BJ (cell line): ENCODE data around the gene ICE1. TPM values are rescaled to one million over a fixed set of nuclear protein-coding genes. Genes with fewer than 3 reads are reported as not detected.
"Not testable (repeated sequence)": the region's sequence is repeated elsewhere in the genome, so short reads cannot be mapped to it uniquely, and the experiment has no call there.

ENCODE experiments used
- CTCF ChIA-PET: fragments of 350-600 bp; formaldehyde crosslinking; extraction: SDS; loops from one replicate; lab custom pipeline; 2021; ENCODE audit warnings: antibody characterized with exemption, inconsistent platforms; lab: Yijun Ruan, JAX
- POLR2A ChIA-PET: fragments of 300-600 bp; sonication (Branson Sonifier 250); formaldehyde crosslinking; extraction: SDS; loops from one replicate; lab custom pipeline; 2021; ENCODE audit warnings: antibody characterized with exemption; lab: Charles Lee
- DNase-seq: peaks from one replicate; pipeline ENCODE4 v3.0.0-alpha.2; 2011; ENCODE audit warnings: low read depth
- H3K27me3 ChIP-seq: 2 replicates; pipeline ENCODE4 v1.6.0; 2011; ENCODE audit warnings: low read length; ENCODE audit not compliant: control insufficient read depth, insufficient read depth
- H3K36me3 ChIP-seq: 2 replicates; pipeline ENCODE4 v1.5.1; 2011; ENCODE audit warnings: low read length; ENCODE audit not compliant: control insufficient read depth, insufficient read depth
- H3K4me3 ChIP-seq: 2 replicates; pipeline ENCODE4 v1.5.1; 2011; ENCODE audit warnings: low read depth, mild to moderate bottlenecking, control low read depth, low read length
- polyA plus RNA-seq: library from polyadenylated mRNA; depleted of rRNA; stranded (reverse); fragments of >200 nt; gene quantifications from 2 replicates; pipeline ENCODE4 v1.2.3, GENCODE V29; 2011
- TF ChIP-seq, protein P1 (sequence below): IDR thresholded peaks from 2 replicates; pipeline ENCODE4 v1.5.1; 2011; ENCODE audit warnings: low read depth, mild to moderate bottlenecking, control low read depth, inconsistent platforms, low read length, moderate library complexity; ENCODE audit not compliant: insufficient read depth

The ICE1 gene
- polyA plus RNA-seq, 1 experiment, result 10.2 TPM

- DNase-seq, result no peak
- Histone ChIP-seq H3K27me3 (no peaks in the 10 kb centered on the region), H3K4me3 (no peak overlapping the region), H3K36me3 (0 out of 2 replicates have a peak, but pooled peaks cover 3% of the 10 kb centered on the region)
- ChIA-PET POLR2A (no interaction called here), CTCF (no interaction called here)
- TF ChIP-seq, protein P1, sequence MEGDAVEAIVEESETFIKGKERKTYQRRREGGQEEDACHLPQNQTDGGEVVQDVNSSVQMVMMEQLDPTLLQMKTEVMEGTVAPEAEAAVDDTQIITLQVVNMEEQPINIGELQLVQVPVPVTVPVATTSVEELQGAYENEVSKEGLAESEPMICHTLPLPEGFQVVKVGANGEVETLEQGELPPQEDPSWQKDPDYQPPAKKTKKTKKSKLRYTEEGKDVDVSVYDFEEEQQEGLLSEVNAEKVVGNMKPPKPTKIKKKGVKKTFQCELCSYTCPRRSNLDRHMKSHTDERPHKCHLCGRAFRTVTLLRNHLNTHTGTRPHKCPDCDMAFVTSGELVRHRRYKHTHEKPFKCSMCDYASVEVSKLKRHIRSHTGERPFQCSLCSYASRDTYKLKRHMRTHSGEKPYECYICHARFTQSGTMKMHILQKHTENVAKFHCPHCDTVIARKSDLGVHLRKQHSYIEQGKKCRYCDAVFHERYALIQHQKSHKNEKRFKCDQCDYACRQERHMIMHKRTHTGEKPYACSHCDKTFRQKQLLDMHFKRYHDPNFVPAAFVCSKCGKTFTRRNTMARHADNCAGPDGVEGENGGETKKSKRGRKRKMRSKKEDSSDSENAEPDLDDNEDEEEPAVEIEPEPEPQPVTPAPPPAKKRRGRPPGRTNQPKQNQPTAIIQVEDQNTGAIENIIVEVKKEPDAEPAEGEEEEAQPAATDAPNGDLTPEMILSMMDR, result no peak
Measured at GRCh38 chr5:5486122-5486521, 63.6 kb downstream of the ICE1 start.

DNA sequence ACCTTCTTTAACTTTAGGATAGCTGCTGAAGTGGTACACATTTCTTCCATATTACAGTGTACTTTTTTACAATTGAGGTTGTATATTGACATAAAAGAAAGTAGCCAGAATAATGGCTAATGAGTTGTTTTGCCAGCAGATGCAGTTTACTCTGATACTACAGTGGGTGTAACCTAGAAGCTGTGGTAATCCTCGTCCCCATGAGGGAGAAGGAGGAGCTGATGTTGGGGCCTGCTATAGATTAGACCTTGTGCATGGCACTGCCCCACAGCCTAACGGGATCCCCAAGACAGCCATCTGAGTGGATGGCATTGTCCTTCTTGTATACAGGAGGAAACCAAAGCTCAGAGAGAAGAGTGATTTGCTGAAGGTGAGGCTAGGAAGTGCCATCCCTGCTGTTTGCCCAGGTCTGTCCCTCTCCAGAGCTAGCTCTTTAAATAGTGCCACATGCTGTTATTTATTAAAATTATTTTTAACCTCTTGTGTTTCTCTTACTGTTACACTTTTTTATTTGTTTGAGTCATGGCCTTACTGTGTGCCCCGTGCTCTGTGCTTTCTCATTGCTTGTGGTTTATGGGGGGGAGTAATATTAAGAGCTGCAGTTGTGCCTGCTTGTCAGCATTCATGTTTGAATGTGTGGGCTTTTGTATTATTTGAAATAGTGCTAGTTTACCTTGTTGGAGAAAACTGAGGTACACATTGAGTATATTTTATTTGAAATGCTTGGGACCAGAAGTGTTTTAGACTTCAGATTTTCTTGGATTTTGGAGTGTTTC lies 65.3 kb downstream of the ICE1 start:
- H3K36me3 ChIP-seq, result 0 out of 2 replicates have a peak, but pooled peaks cover 1% of the 10 kb centered on the region
- no peaks in the 10 kb centered on the region for H3K27me3 ChIP-seq
- ChIA-PET CTCF (interaction anchor here (1.1 to 1.4 kb wide), 2 partner anchors 9 to 25 kb away, joined by 3 to 5 read pairs; no protein-coding TSS in a partner anchor), POLR2A (no interaction called here)
- TF ChIP-seq, protein P1, result no peak
- H3K4me3 ChIP-seq, result no peak overlapping the region
- no peak for DNase-seq

GRCh38 chr5:5490774-5491347 lies 68.4 kb downstream of the ICE1 start:
- Histone ChIP-seq H3K27me3 (no peaks in the 10 kb centered on the region), H3K4me3 (no peak overlapping the region), H3K36me3 (no peaks in the 10 kb centered on the region)
- ChIA-PET CTCF (interaction anchor here (0.5 to 2.8 kb wide), 6 partner anchors 13 to 1930 kb away, joined by 3 to 7 read pairs (median 3); no protein-coding TSS in a partner anchor), POLR2A (no interaction called here)
- DNase-seq, result no peak
- TF ChIP-seq, protein P1, result no peak

DNA sequence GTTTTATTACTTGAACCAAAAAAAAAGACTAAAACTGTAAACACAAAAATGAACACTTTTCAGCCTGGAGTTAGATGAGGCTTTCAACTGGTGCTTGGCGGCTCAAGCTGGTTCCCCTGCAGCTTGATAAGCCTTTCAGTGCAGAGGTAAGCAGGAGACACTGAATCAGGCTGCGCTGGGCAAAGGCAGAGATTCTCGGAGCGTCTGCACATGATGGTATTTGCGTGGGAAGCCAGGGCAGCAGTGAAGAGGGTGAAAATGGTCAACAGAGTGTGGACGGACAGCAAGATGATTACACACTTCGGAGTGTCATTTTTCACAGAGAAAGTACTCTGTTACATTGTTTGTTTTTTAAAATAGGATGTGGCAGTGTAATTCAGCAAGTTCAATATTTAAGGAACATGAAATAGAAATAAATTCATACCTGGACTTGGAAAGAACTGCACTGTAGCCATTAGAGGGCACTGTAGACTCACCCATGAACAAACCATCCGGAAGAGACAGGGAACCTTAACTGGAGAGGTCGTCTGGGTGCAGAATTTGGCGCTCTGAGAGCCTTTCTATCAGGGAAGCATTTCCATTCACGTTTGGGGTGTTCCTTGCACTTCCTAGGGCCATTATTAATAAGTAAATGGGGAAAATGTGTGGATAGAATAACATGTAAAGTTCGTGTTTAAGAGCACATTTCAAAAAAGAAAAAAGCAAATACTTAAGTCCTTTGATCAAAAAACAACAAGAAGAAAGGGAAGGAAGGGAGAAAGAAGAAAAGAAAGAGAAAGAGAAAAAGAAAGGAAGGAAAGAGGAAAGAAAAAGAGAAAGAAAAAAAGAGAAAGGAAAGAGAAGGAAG lies 69.8 kb downstream of the ICE1 start:
- TF ChIP-seq, protein P1, result peak; percentile 78
- H3K4me3 ChIP-seq, result no peak overlapping the region
- POLR2A ChIA-PET, result no interaction called here
- no peaks in the 10 kb centered on the region for H3K36me3 ChIP-seq
- DNase-seq, result no peak
- CTCF ChIA-PET, result interaction anchor here (0.6 to 2.8 kb wide), 3 partner anchors 8 to 1253 kb away, joined by 3 to 7 read pairs (median 4); no protein-coding TSS in a partner anchor
- no peaks in the 10 kb centered on the region for H3K27me3 ChIP-seq

DNA sequence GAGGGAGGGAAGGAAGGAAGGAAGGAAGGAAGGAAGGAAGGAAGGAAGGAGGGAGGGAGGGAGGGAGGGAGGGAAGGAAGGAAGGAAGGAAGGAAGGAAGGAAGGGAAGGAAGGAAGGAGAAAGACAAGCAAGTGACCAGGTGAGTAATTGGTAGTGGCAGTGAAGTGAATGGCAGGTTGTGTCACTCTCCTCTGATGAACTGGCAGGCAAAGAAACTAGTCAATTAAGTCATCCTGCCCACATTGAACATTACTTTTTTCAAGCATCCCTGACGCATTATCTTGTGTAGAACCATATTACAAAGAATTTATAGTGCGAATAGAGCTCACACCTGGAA lies 70.4 kb downstream of the ICE1 start:
- H3K27me3 ChIP-seq, POLR2A ChIA-PET, DNase-seq, H3K4me3 ChIP-seq, H3K36me3 ChIP-seq: not testable (repeated sequence)
- CTCF ChIA-PET, result interaction anchor here (0.6 kb wide), 1 partner anchor 366 kb away, joined by 3 read pairs; no protein-coding TSS in a partner anchor
